LNCAP (cell line): ENCODE measurements around the gene ATP8A1.

Experiments
- CTCF ChIP-seq: fragments of 450-650 bp; IDR thresholded peaks from 2 replicates; pipeline ENCODE4 v1.5.1; 2017; ENCODE audit warnings: mild to moderate bottlenecking

ATP8A1 gene

GRCh38 chr4:42558156-42558555, 98.7 kb downstream of the ATP8A1 start:
- TF ChIP-seq CTCF, result no peak

GRCh38 chr4:42555828-42556227, 101.1 kb downstream of the ATP8A1 start:
- no peak for TF ChIP-seq CTCF

- no peak for TF ChIP-seq CTCF
Measured at GRCh38 chr4:42554072-42554471, 102.8 kb downstream of the ATP8A1 start.

GRCh38 chr4:42549896-42550295, 107.0 kb downstream of the ATP8A1 start:
- TF ChIP-seq CTCF, result no peak

GRCh38 chr4:42547805-42548204, 109.1 kb downstream of the ATP8A1 start:
- no peak for TF ChIP-seq CTCF

- no peak for TF ChIP-seq CTCF
Measured at GRCh38 chr4:42543762-42544161, 113.1 kb downstream of the ATP8A1 start.

GRCh38 chr4:42543126-42543525, 113.8 kb downstream of the ATP8A1 start:
- TF ChIP-seq CTCF, result no peak

GRCh38 chr4:42541647-42542046, 115.3 kb downstream of the ATP8A1 start:
- no peak for TF ChIP-seq CTCF
